Breast epithelium (tissue), 4 donors: ENCODE results near the gene JMJD1C. TPM values are rescaled to one million over a fixed set of nuclear protein-coding genes. Genes with fewer than 3 reads are reported as not detected.

ENCODE experiments used
- DNase-seq, 2 donors: peaks; one replicate each; pipeline ENCODE4 v3.0.0-alpha.2; 2019; ENCODE audit warnings: low spot score in 2 of 2
- H3K27ac ChIP-seq, 2 donors: fragments of 200-600 bp; sonication (generic) in 1 of 2; one replicate each; pipeline ENCODE4 v1.5.1; 2016 to 2019; ENCODE audit warnings: mild to moderate bottlenecking in 1 of 2
- H3K27me3 ChIP-seq, 2 donors: fragments of 200-600 bp; sonication (generic) in 1 of 2; one replicate each; pipeline versions ENCODE4 v1.5.1 to v1.6.0; 2017 to 2019; ENCODE audit warnings: control low read depth in 1 of 2, mild to moderate bottlenecking in 1 of 2
- H3K36me3 ChIP-seq: fragments of 200-600 bp; one replicate; pipeline ENCODE4 v1.5.1; 2019
- H3K4me1 ChIP-seq, 2 donors: fragments of 200-600 bp; sonication (generic); one replicate each; pipeline ENCODE4 v1.5.1; 2016 to 2019; ENCODE audit warnings: control low read depth in 1 of 2
- H3K4me3 ChIP-seq, 3 donors: fragments of 200-600 bp; sonication (generic); 1 replicate in 2 of 3; 2 replicates in 1 of 3; pipeline ENCODE4 v1.5.1; 2016 to 2019; ENCODE audit warnings: mild to moderate bottlenecking in 3 of 3, moderate library complexity in 2 of 3
- H3K9me3 ChIP-seq, 2 donors: fragments of 200-600 bp; sonication (generic) in 1 of 2; one replicate each; pipeline ENCODE4 v1.5.1; 2016 to 2019; ENCODE audit warnings: control low read depth in 1 of 2
- POLR2A ChIP-seq: fragments of 450-650 bp; IDR thresholded peaks from one replicate; pipeline ENCODE4 v1.6.1; 2016; ENCODE audit warnings: antibody characterized with exemption, mild to moderate bottlenecking, moderate library complexity
- POLR2AphosphoS5 ChIP-seq, 3 donors: sonication (generic); formaldehyde crosslinking; IDR thresholded peaks; one replicate each; pipeline ENCODE4 v1.6.1; 2017; ENCODE audit warnings: antibody characterized with exemption in 3 of 3
- intact Hi-C: fragments of 100-400 bp; cut with DNase I; formaldehyde crosslinking; loops from one replicate; pipeline ENCODE4 v1.15.1; 2023; ENCODE audit warnings: low total_unique reads
- total RNA-seq, 3 donors: library from RNA; depleted of rRNA; stranded (reverse); fragments of >200 nt; gene quantifications; one replicate each; pipeline ENCODE4 v1.1.0, GENCODE V29; 2016
- TF ChIP-seq, protein P1 (sequence below), 3 donors: fragments of 450-650 bp; IDR thresholded peaks; one replicate each; pipeline ENCODE4 v1.5.1; 2016 to 2017; ENCODE audit warnings: antibody characterized with exemption in 3 of 3, mild to moderate bottlenecking in 3 of 3, moderate library complexity in 3 of 3

JMJD1C gene
- total RNA-seq, 3 donors from 2014 or later, result 134 to 327 (median 162) TPM

DNA sequence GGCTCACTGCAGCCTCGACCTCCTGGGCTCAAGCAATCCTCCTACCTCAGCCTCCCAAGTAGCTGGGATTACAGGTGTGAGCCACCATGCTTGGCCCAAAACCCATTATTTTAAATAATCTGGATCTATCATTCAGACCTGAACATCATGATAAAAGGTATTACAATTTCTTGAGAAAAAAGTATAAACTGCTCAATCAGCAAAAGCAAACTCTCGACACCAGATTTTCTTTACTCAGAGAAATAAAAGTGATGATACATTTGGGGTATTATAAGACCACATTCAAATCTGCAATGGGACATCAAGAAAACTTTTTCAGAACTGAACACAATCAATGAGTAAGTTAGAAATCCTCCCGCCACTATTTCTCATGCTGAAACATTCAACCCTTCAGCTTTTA is 41.2 kb downstream of the JMJD1C start:
- Histone ChIP-seq H3K27ac (no peak overlapping the region), H3K9me3 (no peaks in the 10 kb centered on the region), H3K27me3 (no peaks in the 10 kb centered on the region), H3K4me1 (no peaks in the 10 kb centered on the region), H3K36me3 (no peaks in the 10 kb centered on the region), H3K4me3 (no peak overlapping the region)
- intact Hi-C loops, result no loop called here
- DNase-seq, result no peak
- no peak for TF ChIP-seq POLR2A
- no peak for TF ChIP-seq POLR2AphosphoS5 (IDR thresholded peaks at IDR 0.05)
- TF ChIP-seq, protein P1, sequence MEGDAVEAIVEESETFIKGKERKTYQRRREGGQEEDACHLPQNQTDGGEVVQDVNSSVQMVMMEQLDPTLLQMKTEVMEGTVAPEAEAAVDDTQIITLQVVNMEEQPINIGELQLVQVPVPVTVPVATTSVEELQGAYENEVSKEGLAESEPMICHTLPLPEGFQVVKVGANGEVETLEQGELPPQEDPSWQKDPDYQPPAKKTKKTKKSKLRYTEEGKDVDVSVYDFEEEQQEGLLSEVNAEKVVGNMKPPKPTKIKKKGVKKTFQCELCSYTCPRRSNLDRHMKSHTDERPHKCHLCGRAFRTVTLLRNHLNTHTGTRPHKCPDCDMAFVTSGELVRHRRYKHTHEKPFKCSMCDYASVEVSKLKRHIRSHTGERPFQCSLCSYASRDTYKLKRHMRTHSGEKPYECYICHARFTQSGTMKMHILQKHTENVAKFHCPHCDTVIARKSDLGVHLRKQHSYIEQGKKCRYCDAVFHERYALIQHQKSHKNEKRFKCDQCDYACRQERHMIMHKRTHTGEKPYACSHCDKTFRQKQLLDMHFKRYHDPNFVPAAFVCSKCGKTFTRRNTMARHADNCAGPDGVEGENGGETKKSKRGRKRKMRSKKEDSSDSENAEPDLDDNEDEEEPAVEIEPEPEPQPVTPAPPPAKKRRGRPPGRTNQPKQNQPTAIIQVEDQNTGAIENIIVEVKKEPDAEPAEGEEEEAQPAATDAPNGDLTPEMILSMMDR (IDR thresholded peaks at IDR 0.05), result no peak

DNA sequence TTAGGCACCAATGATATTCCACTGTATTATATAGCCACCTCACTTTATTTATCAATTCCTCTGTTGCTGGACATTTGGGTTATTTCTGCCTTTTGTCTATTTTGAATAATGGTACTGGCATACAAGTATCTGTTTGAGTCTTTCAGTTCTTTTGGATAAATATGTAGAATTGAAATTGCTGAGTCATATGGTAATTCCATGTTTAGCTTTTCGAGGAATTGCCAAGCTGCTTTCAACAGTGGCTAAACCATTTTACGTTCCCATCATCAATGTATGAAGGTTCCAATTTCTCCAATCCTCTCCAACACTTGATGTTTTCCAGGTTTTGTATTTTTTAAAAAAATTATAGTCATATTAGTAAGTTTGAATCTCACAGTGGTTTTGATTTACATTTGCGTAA is 42.3 kb downstream of the JMJD1C start:
- H3K9me3 ChIP-seq, result no peaks in the 10 kb centered on the region
- intact Hi-C loops, result no loop called here
- H3K4me1 ChIP-seq, result no peaks in the 10 kb centered on the region
- H3K27ac ChIP-seq, result no peak overlapping the region
- TF ChIP-seq POLR2A, result no peak
- TF ChIP-seq, protein P1 (IDR thresholded peaks at IDR 0.05), result no peak
- TF ChIP-seq POLR2AphosphoS5 (IDR thresholded peaks at IDR 0.05), result no peak
- H3K4me3 ChIP-seq, result no peak overlapping the region
- H3K36me3 ChIP-seq, result no peaks in the 10 kb centered on the region
- no peaks in the 10 kb centered on the region for H3K27me3 ChIP-seq
- no peak for DNase-seq

DNA sequence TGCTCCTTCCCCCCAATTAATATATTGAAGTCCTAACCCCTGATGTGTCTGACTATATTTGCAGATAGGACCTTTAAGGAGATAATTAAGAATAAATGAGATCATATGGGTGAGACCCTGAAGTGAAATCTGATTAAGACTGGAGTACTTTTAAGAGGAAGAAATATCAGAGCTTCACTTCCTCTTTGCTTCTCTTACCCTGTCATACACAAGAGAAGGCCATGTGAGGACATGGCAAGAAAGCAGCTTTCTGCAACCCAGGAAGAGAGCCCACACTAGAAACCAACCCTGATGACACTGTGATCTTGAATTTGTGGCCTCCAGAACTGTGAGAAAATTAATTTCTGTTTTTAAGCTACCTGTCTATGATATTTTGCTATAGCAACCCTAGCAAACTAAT is 44.2 kb downstream of the JMJD1C start:
- DNase-seq, result no peak
- H3K27ac ChIP-seq, result no peak overlapping the region
- no peaks in the 10 kb centered on the region for H3K4me1 ChIP-seq
- H3K4me3 ChIP-seq, result no peak overlapping the region
- no peaks in the 10 kb centered on the region for H3K36me3 ChIP-seq
- intact Hi-C loops, result no loop called here
- H3K9me3 ChIP-seq, result no peaks in the 10 kb centered on the region
- no peak for TF ChIP-seq POLR2AphosphoS5 (IDR thresholded peaks at IDR 0.05)
- TF ChIP-seq POLR2A, result no peak
- no peaks in the 10 kb centered on the region for H3K27me3 ChIP-seq

DNA sequence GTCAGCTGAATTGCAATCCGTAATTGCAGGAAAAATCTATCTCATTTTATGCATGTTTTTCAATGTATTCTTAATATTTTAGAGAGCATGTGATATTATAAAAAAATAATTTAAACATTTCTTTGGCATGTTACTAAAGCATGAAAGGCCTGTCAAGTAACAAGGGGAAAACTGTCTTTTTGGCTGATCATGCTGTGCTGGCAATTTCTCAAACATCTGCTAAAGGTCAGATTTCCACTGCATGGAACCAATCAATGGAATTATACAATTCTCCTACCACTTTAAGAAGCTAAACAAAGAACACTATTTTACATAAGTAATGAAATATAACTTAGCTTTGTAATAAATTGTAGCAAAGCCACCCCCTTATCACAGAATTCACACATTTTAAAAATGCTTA is 49.4 kb downstream of the JMJD1C start:
- no peaks in the 10 kb centered on the region for H3K9me3 ChIP-seq
- H3K4me1 ChIP-seq, result no peaks in the 10 kb centered on the region
- H3K4me3 ChIP-seq, result no peak overlapping the region
- no peaks in the 10 kb centered on the region for H3K27me3 ChIP-seq
- TF ChIP-seq POLR2AphosphoS5 (IDR thresholded peaks at IDR 0.05) (no peak), POLR2A (no peak)
- TF ChIP-seq, protein P1 (IDR thresholded peaks at IDR 0.05), result no peak
- DNase-seq, result no peak
- H3K27ac ChIP-seq, result no peak overlapping the region
- H3K36me3 ChIP-seq, result no peaks in the 10 kb centered on the region
- intact Hi-C loops, result no loop called here

DNA sequence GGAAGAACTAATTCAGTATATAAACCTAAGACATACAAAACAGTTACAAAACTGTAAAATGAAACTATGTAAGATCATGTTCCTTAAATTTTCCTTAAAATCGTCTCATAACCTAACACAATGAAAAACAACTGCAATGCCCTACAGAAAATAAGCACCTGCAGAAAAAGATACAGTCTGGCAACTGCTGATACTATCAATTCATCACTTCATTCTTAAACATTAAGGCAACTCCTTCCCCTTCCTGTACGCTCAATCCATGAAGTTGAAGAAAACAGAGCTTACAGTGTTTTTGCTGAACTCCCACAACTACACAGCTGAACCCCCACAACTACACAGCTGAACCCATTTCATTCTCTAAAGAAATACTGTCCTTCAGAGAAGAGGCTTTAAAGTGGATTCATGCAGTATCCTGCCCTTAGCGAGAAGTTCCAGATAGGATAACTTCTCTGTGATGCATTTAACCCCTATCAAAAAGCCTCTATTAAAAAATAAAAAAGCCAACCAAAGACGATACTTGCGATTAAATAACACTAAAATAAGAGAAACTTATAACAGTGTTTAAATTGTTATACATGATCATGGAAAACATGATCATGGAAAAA is 50.0 kb downstream of the JMJD1C start:
- Histone ChIP-seq H3K27ac (no peak overlapping the region), H3K36me3 (no peaks in the 10 kb centered on the region), H3K4me3 (no peak overlapping the region), H3K27me3 (no peaks in the 10 kb centered on the region), H3K9me3 (no peaks in the 10 kb centered on the region), H3K4me1 (no peaks in the 10 kb centered on the region)
- intact Hi-C loops, result no loop called here
- no peak for TF ChIP-seq POLR2AphosphoS5 (IDR thresholded peaks at IDR 0.05)
- DNase-seq, result no peak

DNA sequence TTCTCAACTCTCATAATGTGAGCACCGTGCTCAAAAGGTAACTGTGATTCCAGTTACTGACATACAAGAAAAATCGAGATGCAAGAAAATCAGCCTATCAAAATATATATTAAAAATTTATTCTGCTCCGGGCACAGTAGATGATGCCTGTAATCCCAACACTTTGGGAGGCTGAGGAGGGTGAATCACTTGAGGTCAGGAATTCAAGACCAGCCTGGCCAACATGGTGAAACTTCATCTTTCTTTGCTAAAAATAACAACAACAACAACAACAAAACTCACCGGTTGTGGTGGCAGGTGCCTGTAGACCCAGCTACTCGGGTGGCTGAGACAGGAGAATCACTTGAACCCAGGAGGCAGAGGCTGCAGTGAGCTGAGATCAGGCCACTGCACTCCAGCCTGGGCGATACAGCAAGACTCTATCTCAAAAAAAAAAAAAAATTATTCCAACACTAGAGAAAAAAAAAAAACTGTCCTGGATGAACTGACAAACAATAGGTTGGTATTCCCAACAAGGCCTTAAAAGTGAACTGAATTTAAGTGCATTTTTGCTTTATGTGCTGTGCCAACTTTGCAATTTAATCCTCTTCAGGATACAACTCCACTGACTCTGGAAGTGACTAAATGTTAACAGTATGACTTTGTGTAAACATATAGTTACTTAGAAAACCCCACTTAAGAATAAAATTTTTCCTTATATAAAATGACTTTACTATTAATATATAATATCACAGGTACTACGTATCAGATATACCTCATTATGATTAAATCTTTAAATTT is 51.1 kb downstream of the JMJD1C start:
- no peaks in the 10 kb centered on the region for H3K9me3 ChIP-seq
- H3K4me3 ChIP-seq, result no peak overlapping the region
- TF ChIP-seq, protein P1 (IDR thresholded peaks at IDR 0.05), result no peak
- TF ChIP-seq POLR2AphosphoS5 (IDR thresholded peaks at IDR 0.05) (no peak), POLR2A (no peak)
- intact Hi-C loops, result no loop called here
- H3K4me1 ChIP-seq, result no peaks in the 10 kb centered on the region
- no peaks in the 10 kb centered on the region for H3K27me3 ChIP-seq
- H3K27ac ChIP-seq, result no peak overlapping the region
- DNase-seq, result no peak
- no peaks in the 10 kb centered on the region for H3K36me3 ChIP-seq
